GM13976 (cell line): ENCODE measurements around the gene SLC17A4.

Experiments used
- DNase-seq: peaks from one replicate; pipeline ENCODE4 v3.0.0; 2012; ENCODE audit warnings: low spot score
- in situ Hi-C: fragments of 300-500 bp; cut with MboI; formaldehyde crosslinking; loops from one replicate; pipeline ENCODE4 v1.12.0; 2022; ENCODE audit warnings: low sequenced_read_pairs, mixed read lengths, inconsistent platforms; ENCODE audit not compliant: unreplicated experiment
- TF ChIP-seq, protein P1 (sequence below): IDR thresholded peaks from 2 replicates; pipeline ENCODE4 v1.5.1; 2012; ENCODE audit warnings: borderline replicate concordance, mild to moderate bottlenecking; ENCODE audit not compliant: insufficient read depth; ENCODE audit errors: extremely low read depth, missing control alignments, control extremely low read depth

Gene SLC17A4

GRCh38 chr6:25732468-25733198, 21.9 kb upstream of the SLC17A4 start:
- DNase-seq: no peak
- TF ChIP-seq, protein P1, sequence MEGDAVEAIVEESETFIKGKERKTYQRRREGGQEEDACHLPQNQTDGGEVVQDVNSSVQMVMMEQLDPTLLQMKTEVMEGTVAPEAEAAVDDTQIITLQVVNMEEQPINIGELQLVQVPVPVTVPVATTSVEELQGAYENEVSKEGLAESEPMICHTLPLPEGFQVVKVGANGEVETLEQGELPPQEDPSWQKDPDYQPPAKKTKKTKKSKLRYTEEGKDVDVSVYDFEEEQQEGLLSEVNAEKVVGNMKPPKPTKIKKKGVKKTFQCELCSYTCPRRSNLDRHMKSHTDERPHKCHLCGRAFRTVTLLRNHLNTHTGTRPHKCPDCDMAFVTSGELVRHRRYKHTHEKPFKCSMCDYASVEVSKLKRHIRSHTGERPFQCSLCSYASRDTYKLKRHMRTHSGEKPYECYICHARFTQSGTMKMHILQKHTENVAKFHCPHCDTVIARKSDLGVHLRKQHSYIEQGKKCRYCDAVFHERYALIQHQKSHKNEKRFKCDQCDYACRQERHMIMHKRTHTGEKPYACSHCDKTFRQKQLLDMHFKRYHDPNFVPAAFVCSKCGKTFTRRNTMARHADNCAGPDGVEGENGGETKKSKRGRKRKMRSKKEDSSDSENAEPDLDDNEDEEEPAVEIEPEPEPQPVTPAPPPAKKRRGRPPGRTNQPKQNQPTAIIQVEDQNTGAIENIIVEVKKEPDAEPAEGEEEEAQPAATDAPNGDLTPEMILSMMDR: no peak
- in situ Hi-C loops: no loop called here

DNA sequence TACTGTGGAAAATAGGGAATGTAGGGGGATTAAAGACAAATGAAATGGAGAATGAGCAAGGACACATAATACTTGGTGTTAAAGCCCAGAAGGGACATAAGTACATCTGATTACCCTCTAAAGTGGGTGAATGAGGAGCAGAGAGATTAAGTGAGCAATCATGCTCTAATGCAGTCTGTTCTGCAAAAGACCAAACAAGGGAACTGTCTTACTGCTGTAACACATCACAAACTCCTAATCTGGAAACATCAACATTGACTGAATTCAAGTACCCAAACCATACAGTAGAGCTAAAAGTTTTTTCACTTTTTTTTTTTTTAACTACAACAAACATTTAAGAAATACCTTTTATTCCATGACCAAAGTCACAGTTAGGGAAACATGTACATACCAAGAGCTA, 19.3 kb upstream of the SLC17A4 start:
- TF ChIP-seq, protein P1: no peak
- no peak for DNase-seq
- in situ Hi-C loops: no loop called here

DNA sequence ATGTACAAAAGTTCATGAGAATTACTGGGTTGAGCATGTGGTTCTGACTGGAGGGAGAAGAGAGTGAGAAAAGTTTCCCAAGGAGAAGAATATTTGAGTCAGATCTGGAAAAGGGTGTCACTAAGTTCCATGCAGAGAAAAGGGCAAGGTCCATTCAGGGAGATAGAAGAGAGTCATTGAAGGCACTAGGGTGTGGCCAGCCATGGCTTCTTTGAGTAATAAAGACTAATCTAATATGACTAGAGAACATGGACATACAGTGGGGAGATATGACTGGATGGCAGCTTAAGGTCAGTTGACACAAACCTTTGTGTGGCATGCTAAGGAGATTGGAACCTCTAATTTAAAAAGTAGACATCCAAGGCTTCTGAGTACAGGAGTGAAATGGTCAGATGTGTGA, 10.7 kb upstream of the SLC17A4 start:
- in situ Hi-C loops: no loop called here

DNA sequence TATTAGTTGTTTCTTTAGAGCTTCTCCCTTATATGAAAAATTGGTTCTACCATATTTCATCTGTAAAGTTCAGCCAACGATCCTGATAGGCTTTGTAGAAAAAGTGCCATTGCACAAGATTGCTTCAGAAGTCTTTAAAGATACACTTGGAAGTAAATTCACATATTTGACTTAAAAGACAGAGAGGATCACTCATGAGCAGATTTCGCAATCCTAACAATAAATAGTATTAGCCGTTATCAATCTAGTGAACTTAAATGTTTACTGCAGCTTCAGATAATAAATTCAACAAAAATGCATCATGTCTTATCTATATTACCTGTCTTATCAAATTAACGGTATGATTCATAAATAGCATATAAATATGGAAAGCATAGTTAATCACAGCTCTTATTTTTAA, 8.7 kb upstream of the SLC17A4 start:
- in situ Hi-C loops: no loop called here
- no peak for DNase-seq
- TF ChIP-seq, protein P1: no peak

More for the DNA sequence above, 10.7 kb upstream of the SLC17A4 start:
- DNase-seq: no peak
- TF ChIP-seq, protein P1: no peak

DNA sequence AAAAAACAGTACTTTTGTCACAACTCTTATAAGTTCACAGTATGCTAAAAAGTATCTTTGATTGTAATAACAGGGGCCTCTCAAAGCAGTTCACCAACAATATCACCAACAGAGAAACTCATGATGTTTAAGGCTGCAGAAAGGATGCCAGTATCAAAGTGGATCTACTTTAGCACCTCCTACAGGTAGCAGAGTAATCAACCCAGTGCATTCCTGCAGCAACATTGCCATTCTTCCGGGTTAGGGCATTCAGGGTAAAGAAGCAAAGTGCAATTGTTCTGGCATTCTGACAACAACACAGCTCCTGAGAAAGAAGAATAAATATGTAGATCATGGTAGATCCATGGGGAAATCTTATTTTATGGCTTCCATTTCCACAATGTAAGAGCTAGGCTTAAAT, 7.6 kb upstream of the SLC17A4 start:
- DNase-seq: no peak

DNA sequence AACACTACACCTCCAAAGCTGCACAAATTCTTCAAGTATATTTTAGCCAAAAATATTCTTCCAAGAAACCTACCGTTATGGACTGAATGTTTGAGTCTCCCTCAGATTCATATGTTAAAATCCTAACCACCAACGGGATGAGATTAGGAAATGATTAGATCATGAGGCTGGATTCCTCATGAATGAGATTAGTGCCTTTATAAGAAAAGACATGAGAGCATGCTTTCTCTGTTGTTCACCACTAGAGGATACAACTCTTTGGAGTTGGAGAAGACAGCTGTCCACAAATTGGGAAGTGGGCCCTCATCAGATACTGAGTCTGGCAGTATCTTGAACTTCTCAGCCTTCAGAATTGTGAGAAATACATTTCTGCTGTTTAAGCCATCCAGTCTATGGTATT, 7.1 kb upstream of the SLC17A4 start:
- DNase-seq: no peak
- TF ChIP-seq, protein P1: no peak
- in situ Hi-C loops: no loop called here

More for the DNA sequence above, 7.6 kb upstream of the SLC17A4 start:
- TF ChIP-seq, protein P1: no peak
- in situ Hi-C loops: no loop called here
